ENCODE data around the gene PHYHIPL.

The PHYHIPL gene

GRCh38 chr10:59176241-59177030, at the start of gene PHYHIPL:
TSS of gene PHYHIPL (plus strand) at chr10:59176643. CDS start at chr10:59176854, 211 bp downstream.
- H3K9me3 ChIP-seq (ENCODE audit: control insufficient read depth, low read length): no peaks in the 10 kb centered on the region
- H3K4me3 ChIP-seq (ENCODE audit: low read length): peak within 1 kb of the TSS; percentile 76
- no peaks in the 10 kb centered on the region for H3K36me3 ChIP-seq (ENCODE audit: control insufficient read depth, insufficient read depth, low read length, severe bottlenecking)
- peaks cover 15% of the 10 kb centered on the region for H3K4me1 ChIP-seq (ENCODE audit: control insufficient read depth, insufficient read depth, low read length)
- H3K27me3 ChIP-seq (replicated peaks; ENCODE audit: control insufficient read depth, insufficient read depth, low read length): peaks cover 16% of the 10 kb centered on the region
- H3K9ac ChIP-seq (ENCODE audit: low read length): peak within 1 kb of the TSS; percentile 10
- no peak for DNase-seq (ENCODE audit: low read depth)

GRCh38 chr10:59126991-59127390, 49.5 kb upstream of the PHYHIPL start:
- no peaks in the 10 kb centered on the region for H3K9me3 ChIP-seq (ENCODE audit: control insufficient read depth, low read length)
- DNase-seq (ENCODE audit: low read depth): no peak
- no peak overlapping the region for H3K4me3 ChIP-seq (ENCODE audit: low read length)

GRCh38 chr10:59127991-59128390, 48.5 kb upstream of the PHYHIPL start:
- no peaks in the 10 kb centered on the region for H3K27me3 ChIP-seq (replicated peaks; ENCODE audit: control insufficient read depth, insufficient read depth, low read length)
- H3K9ac ChIP-seq (ENCODE audit: low read length): no peak overlapping the region
- H3K4me1 ChIP-seq (ENCODE audit: control insufficient read depth, insufficient read depth, low read length): peaks cover 7% of the 10 kb centered on the region
- H3K36me3 ChIP-seq (ENCODE audit: control insufficient read depth, insufficient read depth, low read length, severe bottlenecking): no peaks in the 10 kb centered on the region
- H3K4me3 ChIP-seq (ENCODE audit: low read length): no peak overlapping the region
- no peak for DNase-seq (ENCODE audit: low read depth)
- no peaks in the 10 kb centered on the region for H3K9me3 ChIP-seq (ENCODE audit: control insufficient read depth, low read length)

More at GRCh38 chr10:59126991-59127390, 49.5 kb upstream of the PHYHIPL start:
- no peaks in the 10 kb centered on the region for H3K36me3 ChIP-seq (ENCODE audit: control insufficient read depth, insufficient read depth, low read length, severe bottlenecking)
- H3K27me3 ChIP-seq (replicated peaks; ENCODE audit: control insufficient read depth, insufficient read depth, low read length): no peaks in the 10 kb centered on the region
- no peak overlapping the region for H3K9ac ChIP-seq (ENCODE audit: low read length)
- peaks cover 7% of the 10 kb centered on the region for H3K4me1 ChIP-seq (ENCODE audit: control insufficient read depth, insufficient read depth, low read length)

GRCh38 chr10:59129867-59130266, 46.6 kb upstream of the PHYHIPL start:
- no peak for DNase-seq (ENCODE audit: low read depth)
- Histone ChIP-seq H3K4me1 (ENCODE audit: control insufficient read depth, insufficient read depth, low read length) (peaks cover 7% of the 10 kb centered on the region), H3K27me3 (replicated peaks; ENCODE audit: control insufficient read depth, insufficient read depth, low read length) (no peaks in the 10 kb centered on the region), H3K36me3 (ENCODE audit: control insufficient read depth, insufficient read depth, low read length, severe bottlenecking) (no peaks in the 10 kb centered on the region), H3K9ac (ENCODE audit: low read length) (no peak overlapping the region), H3K9me3 (ENCODE audit: control insufficient read depth, low read length) (no peaks in the 10 kb centered on the region), H3K4me3 (ENCODE audit: low read length) (no peak overlapping the region)

GRCh38 chr10:59131666-59132065, 44.8 kb upstream of the PHYHIPL start:
- peaks cover 7% of the 10 kb centered on the region for H3K4me1 ChIP-seq (ENCODE audit: control insufficient read depth, insufficient read depth, low read length)
- H3K9ac ChIP-seq (ENCODE audit: low read length): no peak overlapping the region
- H3K4me3 ChIP-seq (ENCODE audit: low read length): no peak overlapping the region
- no peaks in the 10 kb centered on the region for H3K27me3 ChIP-seq (replicated peaks; ENCODE audit: control insufficient read depth, insufficient read depth, low read length)
- H3K36me3 ChIP-seq (ENCODE audit: control insufficient read depth, insufficient read depth, low read length, severe bottlenecking): no peaks in the 10 kb centered on the region
- H3K9me3 ChIP-seq (ENCODE audit: control insufficient read depth, low read length): no peaks in the 10 kb centered on the region
- DNase-seq (ENCODE audit: low read depth): no peak

- H3K4me3 ChIP-seq (ENCODE audit: low read length): no peak overlapping the region
- H3K4me1 ChIP-seq (ENCODE audit: control insufficient read depth, insufficient read depth, low read length): peaks cover 1% of the 10 kb centered on the region
- DNase-seq (ENCODE audit: low read depth): no peak
- H3K9ac ChIP-seq (ENCODE audit: low read length): no peak overlapping the region
- H3K27me3 ChIP-seq (replicated peaks; ENCODE audit: control insufficient read depth, insufficient read depth, low read length): no peaks in the 10 kb centered on the region
- H3K9me3 ChIP-seq (ENCODE audit: control insufficient read depth, low read length): no peaks in the 10 kb centered on the region
- no peaks in the 10 kb centered on the region for H3K36me3 ChIP-seq (ENCODE audit: control insufficient read depth, insufficient read depth, low read length, severe bottlenecking)
These were observed 42.4 kb upstream of the PHYHIPL start for GRCh38 chr10:59133841-59134593.

- Histone ChIP-seq H3K36me3 (ENCODE audit: control insufficient read depth, insufficient read depth, low read length, severe bottlenecking) (no peaks in the 10 kb centered on the region), H3K4me1 (ENCODE audit: control insufficient read depth, insufficient read depth, low read length) (no peaks in the 10 kb centered on the region), H3K9me3 (ENCODE audit: control insufficient read depth, low read length) (no peaks in the 10 kb centered on the region), H3K27me3 (replicated peaks; ENCODE audit: control insufficient read depth, insufficient read depth, low read length) (no peaks in the 10 kb centered on the region), H3K9ac (ENCODE audit: low read length) (no peak overlapping the region), H3K4me3 (ENCODE audit: low read length) (no peak overlapping the region)
- no peak for DNase-seq (ENCODE audit: low read depth)
These were observed 41.7 kb upstream of the PHYHIPL start for GRCh38 chr10:59134785-59135184.

- Histone ChIP-seq H3K9ac (ENCODE audit: low read length) (no peak overlapping the region), H3K27me3 (replicated peaks; ENCODE audit: control insufficient read depth, insufficient read depth, low read length) (no peaks in the 10 kb centered on the region), H3K36me3 (ENCODE audit: control insufficient read depth, insufficient read depth, low read length, severe bottlenecking) (no peaks in the 10 kb centered on the region), H3K9me3 (ENCODE audit: control insufficient read depth, low read length) (no peaks in the 10 kb centered on the region), H3K4me1 (ENCODE audit: control insufficient read depth, insufficient read depth, low read length) (no peaks in the 10 kb centered on the region), H3K4me3 (ENCODE audit: low read length) (no peak overlapping the region)
- DNase-seq (ENCODE audit: low read depth): no peak
These were observed 41.2 kb upstream of the PHYHIPL start for GRCh38 chr10:59135275-59135674.

GRCh38 chr10:59138052-59138451, 38.4 kb upstream of the PHYHIPL start:
- no peaks in the 10 kb centered on the region for H3K27me3 ChIP-seq (replicated peaks; ENCODE audit: control insufficient read depth, insufficient read depth, low read length)
- H3K4me1 ChIP-seq (ENCODE audit: control insufficient read depth, insufficient read depth, low read length): no peaks in the 10 kb centered on the region
- H3K4me3 ChIP-seq (ENCODE audit: low read length): no peak overlapping the region
- H3K9me3 ChIP-seq (ENCODE audit: control insufficient read depth, low read length): no peaks in the 10 kb centered on the region
- H3K9ac ChIP-seq (ENCODE audit: low read length): no peak overlapping the region
- no peak for DNase-seq (ENCODE audit: low read depth)
- H3K36me3 ChIP-seq (ENCODE audit: control insufficient read depth, insufficient read depth, low read length, severe bottlenecking): no peaks in the 10 kb centered on the region

GRCh38 chr10:59143544-59143943, 32.9 kb upstream of the PHYHIPL start:
- Histone ChIP-seq H3K4me1 (ENCODE audit: control insufficient read depth, insufficient read depth, low read length) (peaks cover 6% of the 10 kb centered on the region), H3K9me3 (ENCODE audit: control insufficient read depth, low read length) (no peaks in the 10 kb centered on the region), H3K36me3 (ENCODE audit: control insufficient read depth, insufficient read depth, low read length, severe bottlenecking) (no peaks in the 10 kb centered on the region), H3K27me3 (replicated peaks; ENCODE audit: control insufficient read depth, insufficient read depth, low read length) (no peaks in the 10 kb centered on the region), H3K4me3 (ENCODE audit: low read length) (no peak overlapping the region), H3K9ac (ENCODE audit: low read length) (no peak overlapping the region)
- DNase-seq (ENCODE audit: low read depth): no peak

GRCh38 chr10:59148701-59149100, 27.7 kb upstream of the PHYHIPL start:
- Histone ChIP-seq H3K9me3 (ENCODE audit: control insufficient read depth, low read length) (no peaks in the 10 kb centered on the region), H3K4me1 (ENCODE audit: control insufficient read depth, insufficient read depth, low read length) (peaks cover 1% of the 10 kb centered on the region), H3K36me3 (ENCODE audit: control insufficient read depth, insufficient read depth, low read length, severe bottlenecking) (no peaks in the 10 kb centered on the region), H3K9ac (ENCODE audit: low read length) (no peak overlapping the region), H3K4me3 (ENCODE audit: low read length) (no peak overlapping the region), H3K27me3 (replicated peaks; ENCODE audit: control insufficient read depth, insufficient read depth, low read length) (no peaks in the 10 kb centered on the region)
- DNase-seq (ENCODE audit: low read depth): no peak

All from adipocyte (in vitro differentiated cells).